Limb (tissue), 2 donors: ENCODE results near the gene SLC25A22.

ENCODE experiments used
- DNase-seq, 2 donors: peaks; one replicate each; pipeline ENCODE4 v3.0.0-alpha.2; 2016; ENCODE audit errors: extremely low spot score in 2 of 2

The SLC25A22 gene

DNA sequence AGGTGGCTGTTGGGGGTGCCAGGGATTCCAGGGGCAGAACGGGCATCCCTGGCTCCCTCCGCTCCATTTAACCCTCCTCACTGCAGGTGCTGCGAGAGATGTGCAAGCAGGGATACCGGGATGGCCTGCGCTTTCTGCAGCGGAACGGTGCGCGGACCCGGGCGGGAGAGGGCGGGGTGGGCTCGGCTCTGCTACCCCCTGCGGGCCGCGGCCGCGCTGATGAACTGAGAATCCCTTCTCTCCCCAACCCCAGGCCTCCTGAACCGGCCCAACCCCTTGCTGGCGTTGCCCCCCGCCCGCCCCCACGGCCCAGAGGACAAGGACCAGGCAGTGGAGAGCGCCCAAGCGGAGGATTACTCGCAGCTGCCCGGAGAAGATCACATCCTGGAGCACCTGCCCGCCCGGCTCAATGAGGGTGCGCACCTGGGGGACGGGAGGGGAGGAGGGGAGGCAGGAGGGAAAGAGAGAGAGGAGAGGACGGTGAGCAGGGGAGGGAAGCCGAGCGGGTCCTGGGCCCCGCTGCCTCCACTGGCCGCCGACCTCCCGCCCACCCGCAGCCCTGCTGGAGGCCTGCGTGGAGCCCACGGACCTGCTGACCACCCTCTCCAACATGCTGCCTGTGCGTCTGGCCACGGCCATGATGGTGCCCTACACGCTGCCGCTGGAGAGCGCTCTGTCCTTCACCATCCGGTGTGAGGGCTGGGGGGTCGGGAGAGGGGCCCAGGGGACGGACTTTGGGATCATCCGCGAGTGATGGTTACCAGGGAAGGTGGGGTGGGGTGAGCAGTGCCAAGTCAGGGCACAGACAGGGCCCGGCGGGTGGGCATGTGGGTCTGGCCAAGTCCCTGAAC is 25.6 kb upstream of the SLC25A22 start:
- no peak for DNase-seq

DNA sequence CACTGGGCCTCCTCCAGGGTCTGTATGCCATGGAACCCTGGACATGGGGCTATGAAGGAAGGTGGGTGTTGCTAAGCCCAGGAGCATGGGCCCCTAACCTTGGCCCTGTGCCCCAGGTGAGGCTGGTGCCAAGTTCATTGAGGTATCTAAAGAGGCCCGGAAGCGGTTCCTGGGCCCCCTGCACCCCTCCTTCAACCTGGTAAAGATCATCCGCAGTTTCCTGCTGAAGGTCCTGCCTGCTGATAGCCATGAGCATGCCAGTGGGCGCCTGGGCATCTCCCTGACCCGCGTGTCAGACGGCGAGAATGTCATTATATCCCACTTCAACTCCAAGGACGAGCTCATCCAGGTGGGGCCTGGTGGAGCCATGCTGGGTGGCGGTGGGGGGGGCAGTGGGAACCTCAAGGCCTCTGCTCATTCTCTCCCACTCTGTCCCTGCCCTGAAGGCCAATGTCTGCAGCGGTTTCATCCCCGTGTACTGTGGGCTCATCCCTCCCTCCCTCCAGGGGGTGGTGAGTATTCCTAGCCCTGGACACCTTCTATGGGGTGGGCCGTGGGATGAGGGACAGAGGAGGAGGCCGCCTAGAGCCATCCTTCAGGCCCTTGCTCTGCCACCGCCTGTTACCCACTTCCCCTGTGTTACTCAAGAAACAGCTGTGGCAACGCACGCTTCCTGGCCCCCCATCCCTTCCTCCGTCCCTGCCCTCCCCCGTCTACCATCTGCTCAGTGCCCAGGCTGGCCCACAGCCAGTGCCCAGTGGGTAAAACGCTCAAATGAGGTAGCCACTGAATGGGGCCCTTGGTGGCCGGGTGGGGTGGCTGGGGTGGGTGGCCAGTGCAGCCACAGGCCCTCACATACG is 23.7 kb upstream of the SLC25A22 start:
- DNase-seq: no peak

- DNase-seq: no peak
Observed at GRCh38 chr11:820655-821511, 22.8 kb upstream of the SLC25A22 start.

DNA sequence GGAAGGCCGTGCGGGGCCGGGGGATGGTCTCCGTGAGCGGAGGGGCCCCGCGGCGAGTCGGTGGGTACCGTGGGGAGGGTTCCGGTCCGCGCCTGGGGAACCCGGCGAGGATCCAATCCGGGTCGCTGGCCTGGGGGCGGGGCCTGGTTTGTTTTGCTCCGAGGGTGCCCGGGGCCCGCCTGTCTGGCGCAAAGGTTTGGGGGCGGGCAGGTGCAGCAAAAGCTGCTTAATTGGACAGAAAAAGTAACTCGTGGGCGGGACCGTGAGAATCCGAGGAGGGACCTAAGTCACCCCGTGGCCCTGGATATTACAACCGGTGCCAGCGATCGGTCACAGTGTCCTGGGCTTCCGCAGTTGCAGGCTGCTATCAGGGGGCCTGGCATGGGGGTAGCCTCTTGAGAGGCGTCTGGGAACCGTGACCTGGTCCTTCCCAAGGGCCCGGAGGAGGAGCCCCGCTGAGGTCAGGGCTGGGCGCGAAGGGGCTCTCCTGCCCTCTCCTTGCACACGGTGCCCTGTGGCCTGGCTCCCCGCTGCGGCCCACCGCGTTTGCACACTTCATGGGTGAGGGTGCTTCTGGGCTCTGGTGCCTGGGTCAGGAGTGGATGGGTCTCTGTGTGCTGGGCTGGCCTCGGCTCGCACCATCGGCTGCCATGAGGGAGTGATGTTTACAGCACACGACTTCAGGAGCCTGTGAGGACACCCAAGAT is 22.0 kb upstream of the SLC25A22 start:
- no peak for DNase-seq

GRCh38 chr11:819129-819931 is 21.2 kb upstream of the SLC25A22 start:
- peak; percentile 90 to 93 for DNase-seq

GRCh38 chr11:818396-819128 is 20.5 kb upstream of the SLC25A22 start, which contains the start of gene PNPLA2:
Gene PNPLA2, plus strand, starts transcription at chr11:818914. Its CDS starts 805 bp downstream, at chr11:819719.
- DNase-seq: no peak

- DNase-seq: no peak
Observed at GRCh38 chr11:816433-816779, 18.3 kb upstream of the SLC25A22 start.

DNA sequence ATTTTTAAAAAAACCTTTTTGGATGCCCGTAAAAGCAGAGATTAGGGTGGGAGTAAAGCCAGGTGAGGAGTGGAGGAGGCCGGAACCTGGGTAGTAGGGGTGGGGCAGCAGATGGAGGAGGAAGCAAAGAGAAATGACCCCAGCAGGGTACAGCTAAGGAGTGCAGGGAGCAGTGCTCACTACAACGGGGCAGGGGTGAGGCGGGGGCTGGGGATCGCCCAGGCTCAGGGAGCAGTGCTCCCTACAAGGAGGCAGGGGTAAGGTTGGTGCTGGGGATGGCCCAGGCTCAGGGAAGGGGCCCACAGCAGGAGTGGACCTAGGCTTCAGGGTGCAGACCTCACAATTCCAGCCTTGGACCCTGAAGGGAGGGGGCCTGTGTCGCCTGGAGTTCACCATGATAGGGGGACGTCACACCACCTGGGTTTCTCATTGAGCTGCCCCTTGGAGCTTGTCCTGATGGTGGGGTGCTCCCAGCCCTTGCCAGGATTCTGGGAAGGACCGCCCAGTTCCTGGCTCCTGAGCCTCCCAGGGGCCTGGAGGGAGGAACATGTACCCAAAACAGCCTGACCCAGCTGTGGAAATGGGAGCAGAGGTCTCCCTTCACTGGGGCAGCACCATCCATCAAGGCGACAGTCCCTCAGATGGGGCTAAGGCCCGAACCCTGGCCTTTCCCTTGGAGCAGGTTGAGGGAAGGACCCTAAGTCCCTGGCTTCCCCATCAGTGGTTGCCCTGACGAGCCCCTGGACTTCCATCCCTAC is 17.8 kb upstream of the SLC25A22 start:
- no peak for DNase-seq

DNA sequence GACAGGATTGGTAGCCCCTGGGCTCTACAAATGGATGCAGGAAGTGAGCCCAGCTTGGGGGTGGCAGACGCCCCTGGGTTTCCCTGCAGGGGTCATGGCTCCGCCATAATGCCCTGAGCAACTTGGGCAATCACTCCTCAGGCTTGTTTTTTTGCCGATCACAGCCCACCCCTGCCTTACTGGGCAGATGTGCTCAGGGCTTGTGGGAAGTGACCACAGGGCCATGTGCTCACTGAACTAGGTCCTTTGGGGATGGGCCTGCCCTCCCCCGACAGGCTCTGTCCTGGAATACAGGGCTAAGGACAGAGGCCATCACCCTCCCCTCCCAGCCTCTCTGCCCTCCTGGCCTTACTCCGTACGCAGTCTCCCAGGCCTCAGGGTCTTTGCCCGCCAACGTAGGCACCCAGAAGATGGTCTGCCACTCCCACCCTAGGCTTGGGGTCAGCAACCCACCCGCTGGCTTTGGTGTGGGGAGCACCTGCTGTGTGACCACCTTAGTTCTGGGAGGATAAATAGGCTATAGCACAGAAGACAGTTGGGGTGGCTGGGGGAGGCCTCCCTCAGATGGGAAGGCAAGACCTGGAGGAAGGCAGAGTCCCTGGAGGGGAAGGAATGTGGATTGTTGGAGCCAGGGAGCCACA is 15.5 kb upstream of the SLC25A22 start:
- no peak for DNase-seq

DNA sequence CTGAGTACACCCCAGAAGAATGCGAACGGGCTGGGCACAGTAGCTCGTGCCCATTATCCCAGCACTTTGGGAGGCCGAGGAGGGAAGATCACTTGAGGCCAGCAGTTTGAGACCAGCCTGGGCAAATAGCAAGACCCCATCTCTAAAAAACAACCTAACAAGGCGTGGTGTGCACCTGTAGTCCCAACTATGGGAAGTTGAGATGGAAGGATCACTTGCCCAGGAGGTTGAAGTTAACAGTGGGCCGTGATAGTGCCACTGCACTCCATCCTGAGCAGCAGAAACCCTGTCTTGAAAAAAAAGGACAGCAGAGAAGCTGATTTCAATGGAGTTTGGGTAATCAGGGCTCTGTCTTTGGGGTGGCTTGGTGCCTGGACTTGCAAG is 15.0 kb upstream of the SLC25A22 start:
- no peak for DNase-seq

DNA sequence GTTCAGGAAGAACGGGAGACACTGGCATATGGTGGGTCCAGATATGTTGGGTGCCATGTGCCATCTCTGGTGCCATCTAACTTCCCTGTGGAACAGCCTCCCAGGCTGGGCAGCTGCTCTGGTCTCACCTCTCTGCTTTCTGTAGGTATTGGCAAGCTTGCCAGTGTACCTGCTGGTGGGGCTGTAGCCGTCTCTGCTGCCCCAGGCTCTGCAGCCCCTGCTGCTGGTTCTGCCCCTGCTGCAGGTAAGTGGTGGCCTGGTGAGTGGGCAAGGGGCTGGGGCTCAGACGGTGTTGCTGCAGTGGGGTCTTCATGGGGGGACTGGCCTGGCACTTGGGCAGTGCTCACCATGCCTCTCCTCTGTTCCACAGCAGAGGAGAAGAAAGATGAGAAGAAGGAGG is 14.3 kb upstream of the SLC25A22 start:
- no peak for DNase-seq

DNA sequence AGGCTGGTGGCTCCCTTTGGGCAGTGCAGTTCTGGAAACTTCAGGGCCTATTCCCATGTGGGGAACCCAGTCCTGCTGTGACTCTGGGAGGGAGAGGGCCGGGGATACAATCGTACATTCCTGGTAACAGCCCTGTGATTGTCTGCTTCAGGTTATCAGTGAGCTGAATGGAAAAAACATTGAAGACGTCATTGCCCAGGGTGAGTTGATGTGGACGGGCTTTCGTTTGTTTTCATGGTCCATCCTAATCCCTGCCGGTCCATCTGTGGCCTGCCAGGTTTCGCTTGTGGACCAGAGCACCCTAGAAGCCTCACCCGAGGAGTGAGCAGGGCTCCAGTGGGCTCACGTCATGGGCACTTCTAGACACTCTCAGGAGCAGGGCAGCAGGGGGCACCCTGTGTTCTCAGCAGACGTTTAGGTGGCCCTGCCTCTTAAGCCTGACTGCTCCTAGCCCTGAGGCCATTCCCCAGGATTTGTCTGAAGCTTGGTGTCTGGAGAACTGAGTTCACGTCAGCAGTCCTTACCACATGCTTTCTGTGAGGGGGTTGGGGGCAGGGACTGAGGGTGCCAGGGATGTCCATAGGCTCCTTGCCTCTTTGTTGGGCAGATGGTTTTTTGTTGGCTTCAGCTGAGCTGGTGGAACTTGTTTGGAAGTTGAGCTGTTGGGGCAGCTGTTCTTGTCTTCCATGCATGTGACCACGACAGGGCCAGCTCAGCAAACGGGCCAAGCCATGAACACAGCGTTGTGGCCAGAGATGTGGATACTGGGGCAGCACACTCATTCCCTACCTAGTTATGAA is 13.6 kb upstream of the SLC25A22 start:
- no peak for DNase-seq

GRCh38 chr11:810040-810567 is 12.0 kb upstream of the SLC25A22 start:
- no peak for DNase-seq

- DNase-seq: peak; percentile 96 to 99
Observed at GRCh38 chr11:809287-810039, 11.4 kb upstream of the SLC25A22 start, which contains the start of gene RPLP2. Gene RPLP2, plus strand, starts transcription at chr11:809967. Its CDS starts 268 bp downstream, at chr11:810235.

GRCh38 chr11:808427-809286 is 10.6 kb upstream of the SLC25A22 start:
- DNase-seq: no peak
